NK-92 (cell line): ENCODE data around the gene C6orf47.

ENCODE experiments used
- DNase-seq: peaks from one replicate; lab custom pipeline; 2025; ENCODE audit not compliant: unreplicated experiment; lab: John Stamatoyannopoulos, UW

Gene C6orf47

GRCh38 chr6:31636698-31637596, 23.6 kb downstream of the C6orf47 start:
- DNase-seq = no peak

GRCh38 chr6:31634969-31635575, 25.5 kb downstream of the C6orf47 start:
- DNase-seq = no peak

GRCh38 chr6:31634131-31634530, 26.4 kb downstream of the C6orf47 start:
- DNase-seq = no peak

GRCh38 chr6:31633447-31633846, 27.1 kb downstream of the C6orf47 start:
- no peak for DNase-seq

GRCh38 chr6:31632279-31632946, 28.2 kb downstream of the C6orf47 start:
- no peak for DNase-seq

- no peak for DNase-seq
Observed at GRCh38 chr6:31631681-31632278, 28.8 kb downstream of the C6orf47 start.

- DNase-seq = no peak
Observed at GRCh38 chr6:31631209-31631608, 29.4 kb downstream of the C6orf47 start.

- no peak for DNase-seq
Observed at GRCh38 chr6:31630177-31630934, 30.2 kb downstream of the C6orf47 start.

- no peak for DNase-seq
Observed at GRCh38 chr6:31629014-31629413, 31.6 kb downstream of the C6orf47 start.

GRCh38 chr6:31627690-31628287, 32.8 kb downstream of the C6orf47 start:
- no peak for DNase-seq

- no peak for DNase-seq
Observed at GRCh38 chr6:31626952-31627351, 33.6 kb downstream of the C6orf47 start.

- DNase-seq = no peak
Observed at GRCh38 chr6:31624070-31624469, 36.5 kb downstream of the C6orf47 start.

- no peak for DNase-seq
Observed at GRCh38 chr6:31622684-31623091, 37.9 kb downstream of the C6orf47 start.

- DNase-seq = no peak
Observed at GRCh38 chr6:31621991-31622390, 38.6 kb downstream of the C6orf47 start.

- DNase-seq = no peak
Observed at GRCh38 chr6:31621320-31621939, 39.1 kb downstream of the C6orf47 start.

GRCh38 chr6:31620586-31621319, 39.8 kb downstream of the C6orf47 start, which contains the start of gene PRRC2A:
Gene PRRC2A, plus strand, starts transcription at chr6:31620715. Its CDS starts 2,075 bp downstream, at chr6:31622790.
- no peak for DNase-seq

- DNase-seq = peak; percentile 99
Observed at GRCh38 chr6:31619805-31620585, 40.6 kb downstream of the C6orf47 start.

- DNase-seq = no peak
Observed at GRCh38 chr6:31617010-31617409, 43.6 kb downstream of the C6orf47 start.
